GM18498 (cell line): ENCODE results near the gene CUL5.

ENCODE experiments used
- ATAC-seq: cut with Tn5 transposase; IDR thresholded peaks from one replicate; pipeline ENCODE4 v1.9.1; 2021; ENCODE audit warnings: mild to moderate bottlenecking, moderate library complexity; ENCODE audit not compliant: unreplicated experiment

The CUL5 gene

GRCh38 chr11:108008656-108009496 is at the start of gene CUL5:
TSS of gene CUL5 (plus strand) at chr11:108008898. CDS start at chr11:108009349, 451 bp downstream.
- ATAC-seq: peak; percentile 90

- no peak for ATAC-seq
These were observed 47.2 kb upstream of the CUL5 start for GRCh38 chr11:107961480-107961879.

GRCh38 chr11:107962181-107962580 is 46.5 kb upstream of the CUL5 start:
- ATAC-seq: no peak

- no peak for ATAC-seq
These were observed 45.6 kb upstream of the CUL5 start for GRCh38 chr11:107963091-107963490.

- no peak for ATAC-seq
These were observed 39.5 kb upstream of the CUL5 start for GRCh38 chr11:107969219-107969618.

- no peak for ATAC-seq
These were observed 38.6 kb upstream of the CUL5 start for GRCh38 chr11:107970049-107970448.

- no peak for ATAC-seq
These were observed 35.1 kb upstream of the CUL5 start for GRCh38 chr11:107973641-107974040.

- ATAC-seq: no peak
These were observed 20.1 kb upstream of the CUL5 start for GRCh38 chr11:107988397-107989158.

- ATAC-seq: no peak
These were observed 16.8 kb upstream of the CUL5 start for GRCh38 chr11:107991868-107992414.

- no peak for ATAC-seq
These were observed 12.5 kb upstream of the CUL5 start for GRCh38 chr11:107996006-107996776.

- ATAC-seq: no peak
These were observed 9.9 kb upstream of the CUL5 start for GRCh38 chr11:107998761-107999160.

- ATAC-seq: peak; percentile 92
These were observed 8.8 kb upstream of the CUL5 start for GRCh38 chr11:107999759-108000455.

- ATAC-seq: no peak
These were observed 6.2 kb upstream of the CUL5 start for GRCh38 chr11:108002476-108002875.

GRCh38 chr11:108003623-108004022 is 5.1 kb upstream of the CUL5 start:
- no peak for ATAC-seq

- no peak for ATAC-seq
These were observed 879 bp upstream of the CUL5 start for GRCh38 chr11:108007819-108008218.

- ATAC-seq: no peak
These were observed 1.0 kb downstream of the CUL5 start for GRCh38 chr11:108009497-108010370.

- no peak for ATAC-seq
These were observed 3.5 kb downstream of the CUL5 start for GRCh38 chr11:108012139-108012725.

GRCh38 chr11:108016647-108017046 is 7.9 kb downstream of the CUL5 start:
- no peak for ATAC-seq

GRCh38 chr11:108018708-108019107 is 10.0 kb downstream of the CUL5 start:
- no peak for ATAC-seq
